GM12801 (cell line): Measurements from ENCODE around the gene ARL5A.

ENCODE experiments used
- TF ChIP-seq, protein P1 (sequence below): IDR thresholded peaks from one replicate; pipeline ENCODE4 v1.5.1; 2011; ENCODE audit warnings: control low read depth; ENCODE audit not compliant: insufficient read length; ENCODE audit errors: extremely low read depth

The ARL5A gene

GRCh38 chr2:151762694-151763093 lies 65.5 kb downstream of the ARL5A start:
- TF ChIP-seq, protein P1, sequence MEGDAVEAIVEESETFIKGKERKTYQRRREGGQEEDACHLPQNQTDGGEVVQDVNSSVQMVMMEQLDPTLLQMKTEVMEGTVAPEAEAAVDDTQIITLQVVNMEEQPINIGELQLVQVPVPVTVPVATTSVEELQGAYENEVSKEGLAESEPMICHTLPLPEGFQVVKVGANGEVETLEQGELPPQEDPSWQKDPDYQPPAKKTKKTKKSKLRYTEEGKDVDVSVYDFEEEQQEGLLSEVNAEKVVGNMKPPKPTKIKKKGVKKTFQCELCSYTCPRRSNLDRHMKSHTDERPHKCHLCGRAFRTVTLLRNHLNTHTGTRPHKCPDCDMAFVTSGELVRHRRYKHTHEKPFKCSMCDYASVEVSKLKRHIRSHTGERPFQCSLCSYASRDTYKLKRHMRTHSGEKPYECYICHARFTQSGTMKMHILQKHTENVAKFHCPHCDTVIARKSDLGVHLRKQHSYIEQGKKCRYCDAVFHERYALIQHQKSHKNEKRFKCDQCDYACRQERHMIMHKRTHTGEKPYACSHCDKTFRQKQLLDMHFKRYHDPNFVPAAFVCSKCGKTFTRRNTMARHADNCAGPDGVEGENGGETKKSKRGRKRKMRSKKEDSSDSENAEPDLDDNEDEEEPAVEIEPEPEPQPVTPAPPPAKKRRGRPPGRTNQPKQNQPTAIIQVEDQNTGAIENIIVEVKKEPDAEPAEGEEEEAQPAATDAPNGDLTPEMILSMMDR, result no peak

- TF ChIP-seq, protein P1, result no peak
Observed at GRCh38 chr2:151761687-151762086, 66.5 kb downstream of the ARL5A start.

DNA sequence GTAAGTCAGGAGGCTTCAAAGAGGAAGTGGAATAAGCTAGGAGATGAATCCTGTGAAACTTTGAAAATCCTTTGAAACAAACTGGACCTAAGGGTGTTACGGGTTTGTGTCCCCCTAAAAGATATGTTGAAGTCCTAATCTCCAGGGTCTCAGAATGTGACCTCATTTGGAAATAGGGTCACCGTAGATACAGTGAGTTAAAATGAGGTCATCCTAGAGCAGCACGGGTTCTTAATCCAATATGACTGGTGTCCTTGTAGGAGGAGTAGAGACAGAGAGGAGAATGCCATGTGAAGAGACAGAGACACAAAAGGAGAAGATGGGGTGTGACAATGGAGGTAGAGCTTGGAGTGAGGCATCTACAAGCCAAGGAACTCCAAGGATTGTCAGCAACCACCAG lies 67.0 kb downstream of the ARL5A start:
- TF ChIP-seq, protein P1, result no peak

DNA sequence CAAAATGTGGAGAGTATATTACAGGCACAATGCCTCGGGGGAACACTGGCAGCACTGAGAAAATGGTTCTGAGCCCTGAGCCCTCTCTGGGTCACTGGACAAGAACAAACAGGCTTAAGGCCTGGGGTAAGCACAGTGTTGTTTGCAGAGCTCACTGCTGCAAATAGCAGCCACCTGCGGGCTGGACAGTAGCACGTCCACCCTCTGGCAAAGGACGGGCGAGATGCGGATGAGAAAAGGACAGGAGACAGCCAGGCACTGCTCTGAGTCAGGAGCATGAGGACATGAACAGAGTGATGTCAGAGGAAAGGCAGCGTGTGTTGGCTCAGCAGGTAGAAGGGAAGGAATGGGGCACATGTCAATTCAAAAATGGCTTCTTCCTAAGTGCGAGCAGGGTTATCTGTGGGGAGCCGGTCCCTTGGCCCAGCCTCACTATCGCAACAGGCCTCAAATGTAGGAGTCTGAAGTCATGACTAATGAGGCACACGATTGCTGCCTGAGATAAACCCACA lies 68.0 kb downstream of the ARL5A start:
- TF ChIP-seq, protein P1, result no peak

DNA sequence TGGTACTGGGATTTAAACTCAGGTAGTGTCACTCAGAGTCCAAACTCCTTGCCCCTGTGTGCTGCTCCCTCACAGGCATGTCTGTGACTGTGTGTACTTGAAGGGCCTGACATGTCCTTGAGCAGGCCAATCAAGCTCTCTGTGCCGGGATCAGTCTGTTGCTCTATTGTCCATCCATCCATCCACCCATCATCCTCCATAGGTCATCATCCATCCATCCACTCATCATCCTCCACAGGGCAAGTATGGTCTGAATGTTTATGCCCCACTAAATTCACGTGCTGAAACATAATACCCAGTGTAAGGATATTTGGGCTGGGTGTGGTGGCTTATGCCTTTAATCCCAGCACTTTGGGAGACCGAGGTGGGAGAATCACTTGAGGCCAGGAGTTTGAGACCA lies 69.5 kb downstream of the ARL5A start:
- TF ChIP-seq, protein P1, result no peak

GRCh38 chr2:151757861-151758260 lies 70.4 kb downstream of the ARL5A start:
- TF ChIP-seq, protein P1, result no peak

GRCh38 chr2:151756820-151757219 lies 71.4 kb downstream of the ARL5A start:
- TF ChIP-seq, protein P1, result no peak
